Smooth muscle cell (in vitro differentiated cells): ENCODE results near the gene DYNLT4. TPM values are rescaled to one million over a fixed set of nuclear protein-coding genes. Genes with fewer than 3 reads are reported as not detected.

Experiments
- DNase-seq: peaks from one replicate; lab custom pipeline; 2025; ENCODE audit not compliant: unreplicated experiment; lab: John Stamatoyannopoulos, UW
- H2AFZ ChIP-seq: fragments of 200-600 bp; sonication (generic); 2 replicates; pipeline ENCODE4 v1.6.0; 2016; ENCODE audit warnings: antibody characterized with exemption, low read depth, mild to moderate bottlenecking
- H3F3A ChIP-seq: fragments of 200-600 bp; sonication (generic); 2 replicates; pipeline ENCODE4 v1.6.0; 2017; ENCODE audit warnings: antibody characterized with exemption, low read depth
- H3K27ac ChIP-seq: fragments of 200-600 bp; sonication (generic); 2 replicates; pipeline ENCODE4 v1.5.1; 2016; ENCODE audit warnings: low read depth, mild to moderate bottlenecking
- H3K27me3 ChIP-seq: fragments of 200-600 bp; sonication (generic); 2 replicates; pipeline ENCODE4 v1.6.1; 2016; ENCODE audit warnings: low read depth, mild to moderate bottlenecking
- H3K36me3 ChIP-seq: fragments of 200-600 bp; sonication (generic); 2 replicates; pipeline ENCODE4 v1.5.1; 2016; ENCODE audit warnings: low read depth
- H3K4me1 ChIP-seq: fragments of 200-600 bp; sonication (generic); 2 replicates; pipeline ENCODE4 v1.5.1; 2016; ENCODE audit warnings: low read depth
- H3K4me2 ChIP-seq: fragments of 200-600 bp; sonication (generic); 2 replicates; pipeline ENCODE4 v1.6.0; 2016; ENCODE audit warnings: mild to moderate bottlenecking
- H3K4me3 ChIP-seq: fragments of 200-600 bp; sonication (generic); 2 replicates; pipeline ENCODE4 v1.5.1; 2016; ENCODE audit warnings: mild to moderate bottlenecking
- H3K79me2 ChIP-seq: fragments of 200-600 bp; sonication (generic); 2 replicates; pipeline ENCODE4 v1.6.0; 2016; ENCODE audit warnings: low read depth, mild to moderate bottlenecking
- H3K9ac ChIP-seq: fragments of 200-600 bp; sonication (generic); 2 replicates; pipeline ENCODE4 v1.6.0; 2016; ENCODE audit warnings: low read depth
- H3K9me3 ChIP-seq: fragments of 200-600 bp; sonication (generic); replicated peaks from 2 replicates; pipeline ENCODE4 v1.5.1; 2016; ENCODE audit warnings: low read depth
- H4K20me1 ChIP-seq: fragments of 200-600 bp; sonication (generic); 2 replicates; pipeline ENCODE4 v1.6.0; 2016; ENCODE audit warnings: low read depth
- WGBS: methylation state at CpG from one replicate; pipeline ENCODE4 v1.1.7; 2016; ENCODE audit warnings: low lambda C conversion rate; 5-methylcytosine and 5-hydroxymethylcytosine counted together
- polyA plus RNA-seq: library from polyadenylated mRNA; unstranded; fragments of >200 nt; fragmentation: Nextera tagmentation; extraction: Ambion mirVana; gene quantifications from 2 replicates; pipeline ENCODE4 v1.2.1, GENCODE V29; 2016
- total RNA-seq: library from RNA; depleted of rRNA; stranded (reverse); fragments of >200 nt; gene quantifications from 2 replicates; pipeline ENCODE4 v1.2.3, GENCODE V29; 2014
- TF ChIP-seq, protein P1 (sequence below): fragments of 200-600 bp; sonication (generic); IDR thresholded peaks from 2 replicates; pipeline ENCODE4 v1.5.1; 2017; ENCODE audit warnings: borderline replicate concordance, mild to moderate bottlenecking, antibody characterized with exemption; ENCODE audit not compliant: insufficient read depth, poor library complexity, severe bottlenecking

Gene DYNLT4
- total and polyA plus RNA-seq, 2 experiments from 2014 or later = 1.6 to 2.0 TPM

GRCh38 chr1:44835738-44836675, 28.9 kb upstream of the DYNLT4 start:
- no peak overlapping the region for H3K9ac ChIP-seq
- 71% methylated on average over 23 of the region's 23 CpGs for WGBS
- no peaks in the 10 kb centered on the region for H3K4me1 ChIP-seq
- peak; percentile 16 for DNase-seq
- H4K20me1 ChIP-seq = no peaks in the 10 kb centered on the region
- TF ChIP-seq, protein P1, sequence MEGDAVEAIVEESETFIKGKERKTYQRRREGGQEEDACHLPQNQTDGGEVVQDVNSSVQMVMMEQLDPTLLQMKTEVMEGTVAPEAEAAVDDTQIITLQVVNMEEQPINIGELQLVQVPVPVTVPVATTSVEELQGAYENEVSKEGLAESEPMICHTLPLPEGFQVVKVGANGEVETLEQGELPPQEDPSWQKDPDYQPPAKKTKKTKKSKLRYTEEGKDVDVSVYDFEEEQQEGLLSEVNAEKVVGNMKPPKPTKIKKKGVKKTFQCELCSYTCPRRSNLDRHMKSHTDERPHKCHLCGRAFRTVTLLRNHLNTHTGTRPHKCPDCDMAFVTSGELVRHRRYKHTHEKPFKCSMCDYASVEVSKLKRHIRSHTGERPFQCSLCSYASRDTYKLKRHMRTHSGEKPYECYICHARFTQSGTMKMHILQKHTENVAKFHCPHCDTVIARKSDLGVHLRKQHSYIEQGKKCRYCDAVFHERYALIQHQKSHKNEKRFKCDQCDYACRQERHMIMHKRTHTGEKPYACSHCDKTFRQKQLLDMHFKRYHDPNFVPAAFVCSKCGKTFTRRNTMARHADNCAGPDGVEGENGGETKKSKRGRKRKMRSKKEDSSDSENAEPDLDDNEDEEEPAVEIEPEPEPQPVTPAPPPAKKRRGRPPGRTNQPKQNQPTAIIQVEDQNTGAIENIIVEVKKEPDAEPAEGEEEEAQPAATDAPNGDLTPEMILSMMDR = peak; percentile 68
- H3K4me3 ChIP-seq = no peak overlapping the region
- no peaks in the 10 kb centered on the region for H3K36me3 ChIP-seq
- H3K9me3 ChIP-seq = no peaks in the 10 kb centered on the region
- no peaks in the 10 kb centered on the region for H3K79me2 ChIP-seq
- no peak overlapping the region for H2AFZ ChIP-seq
- no peaks in the 10 kb centered on the region for H3K27me3 ChIP-seq
- no peak overlapping the region for H3K27ac ChIP-seq
- no peak overlapping the region for H3K4me2 ChIP-seq
- no peaks in the 10 kb centered on the region for H3F3A ChIP-seq

DNA sequence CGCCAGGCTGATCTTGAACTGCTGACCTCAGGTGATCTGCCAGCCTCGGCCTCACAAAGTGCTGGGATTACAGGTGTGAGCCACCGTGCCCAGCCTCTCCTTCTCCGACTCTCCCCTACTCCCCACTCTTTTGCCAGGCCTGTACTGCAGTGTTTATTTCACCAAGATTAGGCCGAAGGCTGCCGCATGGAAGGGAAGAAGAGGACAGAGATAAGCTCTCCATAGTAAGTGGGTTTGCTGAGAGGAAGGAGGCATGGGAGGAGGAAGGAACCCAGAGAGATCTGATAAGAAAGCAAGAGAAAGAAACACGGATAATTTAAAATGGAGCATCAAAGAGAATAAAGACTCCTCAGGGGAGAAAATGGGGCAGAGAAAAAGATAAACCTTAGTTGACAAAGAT, 27.2 kb upstream of the DYNLT4 start:
- Histone ChIP-seq H3K4me2 (no peak overlapping the region), H3K27ac (no peak overlapping the region), H3K9ac (no peak overlapping the region), H3K27me3 (no peaks in the 10 kb centered on the region), H4K20me1 (no peaks in the 10 kb centered on the region), H3K79me2 (no peaks in the 10 kb centered on the region), H2AFZ (no peak overlapping the region), H3K4me1 (no peaks in the 10 kb centered on the region), H3K4me3 (no peak overlapping the region), H3K36me3 (no peaks in the 10 kb centered on the region), H3K9me3 (no peaks in the 10 kb centered on the region), H3F3A (no peaks in the 10 kb centered on the region)
- WGBS = 64% methylated on average over 7 of the region's 7 CpGs
- TF ChIP-seq, protein P1 = no peak
- DNase-seq = no peak

DNA sequence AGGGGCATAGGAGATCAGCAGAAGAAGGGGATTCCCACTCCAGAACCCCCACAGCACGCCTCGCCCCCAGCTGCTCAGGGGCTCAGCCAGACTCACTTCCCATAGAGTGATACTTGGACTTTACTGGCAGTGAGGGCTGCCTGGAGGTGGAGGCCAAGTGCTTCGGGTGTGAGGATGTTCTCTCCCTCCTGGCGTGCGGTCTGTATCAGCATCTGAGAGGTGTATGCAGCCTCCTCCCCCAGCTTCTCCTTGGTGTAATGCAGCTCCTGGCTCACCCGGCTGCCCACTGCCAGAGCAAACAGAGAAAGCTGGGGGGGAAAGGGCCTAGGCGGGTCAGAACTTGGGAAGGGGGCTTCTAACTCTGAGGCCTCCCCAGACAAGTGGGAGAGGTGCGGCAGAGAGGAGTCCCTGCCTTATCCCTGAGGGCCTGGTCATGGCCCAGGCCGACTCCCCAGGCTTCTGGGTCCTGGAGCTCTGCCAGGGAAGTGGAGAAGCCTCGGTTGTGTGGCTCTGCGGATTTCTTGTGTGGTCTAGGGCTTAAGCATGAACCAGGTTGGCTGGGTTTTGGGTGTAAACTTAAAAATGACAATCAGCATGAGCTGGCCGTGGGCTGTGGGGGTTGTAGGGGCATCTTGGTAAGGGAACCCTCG, 25.0 kb upstream of the DYNLT4 start:
- no peaks in the 10 kb centered on the region for H3F3A ChIP-seq
- no peak overlapping the region for H3K9ac ChIP-seq
- H4K20me1 ChIP-seq = no peaks in the 10 kb centered on the region
- H3K4me2 ChIP-seq = no peak overlapping the region
- no peaks in the 10 kb centered on the region for H3K27me3 ChIP-seq
- no peaks in the 10 kb centered on the region for H3K4me1 ChIP-seq
- H3K36me3 ChIP-seq = no peaks in the 10 kb centered on the region
- H3K27ac ChIP-seq = no peak overlapping the region
- WGBS = 86% methylated on average over 13 of the region's 13 CpGs
- H3K4me3 ChIP-seq = no peak overlapping the region
- no peak for DNase-seq
- no peak overlapping the region for H2AFZ ChIP-seq
- TF ChIP-seq, protein P1 = no peak
- H3K9me3 ChIP-seq = no peaks in the 10 kb centered on the region
- no peaks in the 10 kb centered on the region for H3K79me2 ChIP-seq
